OCI-LY3 (cell line): ENCODE results near the gene JADE2.

Experiments
- EZH2phosphoT487 ChIP-seq: fragments of 200-600 bp; shearing (Covaris generic); IDR thresholded peaks from 2 replicates; pipeline ENCODE4 v1.6.1; 2018; ENCODE audit warnings: antibody characterized with exemption, mixed run types, low read depth
- TF ChIP-seq, protein P1 (sequence below): fragments of 200-600, 300-600 bp; sonication (generic); IDR thresholded peaks from 2 replicates; pipeline ENCODE4 v1.5.1; 2014; ENCODE audit warnings: antibody characterized with exemption, low read length, low read depth

- TF ChIP-seq, protein P1, sequence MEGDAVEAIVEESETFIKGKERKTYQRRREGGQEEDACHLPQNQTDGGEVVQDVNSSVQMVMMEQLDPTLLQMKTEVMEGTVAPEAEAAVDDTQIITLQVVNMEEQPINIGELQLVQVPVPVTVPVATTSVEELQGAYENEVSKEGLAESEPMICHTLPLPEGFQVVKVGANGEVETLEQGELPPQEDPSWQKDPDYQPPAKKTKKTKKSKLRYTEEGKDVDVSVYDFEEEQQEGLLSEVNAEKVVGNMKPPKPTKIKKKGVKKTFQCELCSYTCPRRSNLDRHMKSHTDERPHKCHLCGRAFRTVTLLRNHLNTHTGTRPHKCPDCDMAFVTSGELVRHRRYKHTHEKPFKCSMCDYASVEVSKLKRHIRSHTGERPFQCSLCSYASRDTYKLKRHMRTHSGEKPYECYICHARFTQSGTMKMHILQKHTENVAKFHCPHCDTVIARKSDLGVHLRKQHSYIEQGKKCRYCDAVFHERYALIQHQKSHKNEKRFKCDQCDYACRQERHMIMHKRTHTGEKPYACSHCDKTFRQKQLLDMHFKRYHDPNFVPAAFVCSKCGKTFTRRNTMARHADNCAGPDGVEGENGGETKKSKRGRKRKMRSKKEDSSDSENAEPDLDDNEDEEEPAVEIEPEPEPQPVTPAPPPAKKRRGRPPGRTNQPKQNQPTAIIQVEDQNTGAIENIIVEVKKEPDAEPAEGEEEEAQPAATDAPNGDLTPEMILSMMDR: no peak
- no peak for TF ChIP-seq EZH2phosphoT487
Measured at GRCh38 chr5:134507452-134507851, 18.0 kb upstream of the JADE2 start.
